Esophagus squamous epithelium (tissue), 4 donors: ENCODE data around the gene BLMH. TPM values are rescaled to one million over a fixed set of nuclear protein-coding genes. Genes with fewer than 3 reads are reported as not detected.

Experiments
- small RNA-seq, 4 donors: library from RNA; depleted of rRNA; stranded (forward); fragments of <200 nt; gene quantifications; one replicate each; pipeline ENCODE3, GENCODE V24; 2016
- total RNA-seq, 4 donors: library from RNA; depleted of rRNA; stranded (reverse); fragments of >200 nt; gene quantifications; one replicate each; pipeline ENCODE4 v1.1.0, GENCODE V29; 2016

BLMH gene
- total RNA-seq, 4 donors from 2014 or later: 18.4 to 41.4 (median 28.4) TPM

Small RNA genes lying within 50 kb of the gene (small RNA-seq; reads per million reads assigned to genes)
- 144 to 525 (median 209) reads per million in 4 donors for gene RF00154
- 0 reads per million in 4 donors for gene RNU6-1267P

Other genes with a start within 250 kb of the BLMH start
- gene NSRP1, start 175.1 kb downstream of the BLMH start, total RNA-seq: 10 to 100 TPM; 12.9 to 28.6 (median 21.8) TPM
- gene SLC6A4, start 56.2 kb downstream of the BLMH start, total RNA-seq: 1 to 10 TPM in 3 of 4 donors, under 1 TPM in 1; 0.48 to 8.2 (median 3.5) TPM
- gene TMIGD1, start 42.1 kb upstream of the BLMH start, total RNA-seq: not detected
- 10 to 100 TPM; 36.9 to 63.6 (median 50.8) TPM for gene CPD, start 87.0 kb upstream of the BLMH start, total RNA-seq
- gene GOSR1, start 185.5 kb upstream of the BLMH start, total RNA-seq: 10 to 100 TPM; 19.4 to 50.4 (median 37.7) TPM